ENCODE measurements around the gene ADCY3.

- TF ChIP-seq POLR2A (IDR thresholded peaks at IDR 0.05) (no peak), CTCF (IDR thresholded peaks at IDR 0.05) (no peak), POLR2AphosphoS5 (IDR thresholded peaks at IDR 0.05) (no peak)
Observed at GRCh38 chr2:24832521-24832920, 87.5 kb downstream of the ADCY3 start.
